GM18873 (cell line): ENCODE results near the gene DCST1.

Experiments used
- ATAC-seq: cut with Tn5 transposase; IDR thresholded peaks from one replicate; pipeline ENCODE4 v1.9.1; 2021; ENCODE audit warnings: mild to moderate bottlenecking, moderate library complexity, moderate number of reproducible peaks; ENCODE audit not compliant: unreplicated experiment, low FRiP score

The DCST1 gene

DNA sequence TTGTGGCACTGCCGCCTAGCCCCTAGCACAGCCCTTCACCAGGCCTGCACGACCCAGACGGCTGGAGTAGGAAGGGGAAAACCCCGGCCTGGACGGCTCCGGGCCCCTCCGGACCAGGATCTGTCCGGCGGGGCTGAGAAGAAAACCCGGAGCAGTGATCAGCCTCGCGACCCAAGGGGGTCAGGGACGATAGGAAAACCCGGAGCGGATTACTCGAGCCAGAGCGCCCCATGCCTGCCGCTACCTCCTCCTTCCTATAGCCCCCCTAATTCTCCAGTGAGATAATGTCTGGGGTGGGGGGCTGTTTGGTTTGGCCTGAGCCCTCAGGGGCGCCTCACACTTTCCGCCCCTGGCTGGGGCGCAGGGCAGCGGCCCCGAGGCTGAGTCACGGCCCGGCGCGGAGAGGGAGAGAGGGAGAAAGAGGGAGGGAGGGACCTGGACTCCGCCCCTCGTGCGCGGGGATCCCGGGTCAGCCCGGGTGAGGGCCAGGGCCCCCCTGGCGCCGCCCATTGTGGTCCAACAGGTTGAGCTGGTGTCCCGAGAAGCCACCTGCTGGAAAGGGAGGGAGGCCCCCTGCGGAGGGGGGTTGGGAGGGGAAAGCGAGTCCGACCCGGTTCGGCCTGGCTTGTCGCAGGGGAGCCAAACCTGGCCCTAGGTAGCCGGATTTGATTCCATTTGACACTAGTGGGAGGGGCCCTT lies 32.7 kb upstream of the DCST1 start:
- ATAC-seq, result peak; percentile 31

DNA sequence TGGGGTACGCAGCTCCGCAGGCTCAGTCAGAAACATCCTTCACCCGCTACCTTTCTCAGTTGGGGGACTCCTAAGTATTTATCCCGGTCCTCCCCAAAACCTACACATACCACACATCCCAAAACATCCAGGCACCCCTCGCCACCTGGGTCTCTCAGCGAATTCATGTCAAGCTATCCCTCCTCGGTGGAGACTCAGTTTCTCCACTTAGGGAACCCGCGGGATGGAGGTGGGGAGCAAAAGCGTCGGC lies 32.3 kb upstream of the DCST1 start:
- no peak for ATAC-seq

DNA sequence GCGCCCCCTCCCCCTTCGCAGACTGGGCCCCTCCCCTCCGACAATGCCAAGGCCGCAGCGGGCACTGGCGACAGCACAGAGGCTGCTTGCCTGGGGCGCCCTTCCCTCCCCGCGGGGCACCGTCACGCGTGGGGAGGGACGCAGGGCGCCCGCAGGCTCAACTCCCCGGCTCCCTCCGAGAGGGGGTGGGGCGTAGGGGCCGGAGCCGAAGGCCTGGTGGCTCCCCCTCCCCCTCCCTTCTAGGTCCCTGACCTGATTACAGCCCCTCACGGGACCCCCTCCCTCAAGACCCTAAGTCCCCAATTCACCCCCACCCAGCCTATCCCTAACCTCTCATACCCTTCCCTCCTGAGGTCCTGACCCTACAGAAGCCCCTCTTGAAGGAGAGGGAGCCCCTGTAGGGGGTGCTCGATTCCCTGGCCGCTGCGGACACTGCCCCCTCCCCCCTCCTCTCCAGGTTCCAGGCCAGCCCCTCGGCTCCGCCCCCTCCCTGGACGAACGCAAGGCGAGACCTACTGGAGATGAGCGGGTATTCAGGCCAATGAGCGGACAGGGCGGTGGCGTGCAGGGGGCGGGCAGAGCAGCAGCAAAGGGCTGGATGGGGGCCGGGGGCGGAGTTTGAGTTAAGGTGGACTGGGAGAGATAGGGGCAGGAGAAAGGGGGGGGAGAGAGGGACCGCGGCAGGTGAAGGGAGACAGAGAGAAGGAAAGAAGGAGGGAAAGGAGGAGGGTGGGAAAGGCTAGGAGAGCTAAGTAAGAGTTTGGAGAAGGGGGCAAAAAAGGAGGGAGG lies 31.8 kb upstream of the DCST1 start:
- ATAC-seq, result peak; percentile 50

DNA sequence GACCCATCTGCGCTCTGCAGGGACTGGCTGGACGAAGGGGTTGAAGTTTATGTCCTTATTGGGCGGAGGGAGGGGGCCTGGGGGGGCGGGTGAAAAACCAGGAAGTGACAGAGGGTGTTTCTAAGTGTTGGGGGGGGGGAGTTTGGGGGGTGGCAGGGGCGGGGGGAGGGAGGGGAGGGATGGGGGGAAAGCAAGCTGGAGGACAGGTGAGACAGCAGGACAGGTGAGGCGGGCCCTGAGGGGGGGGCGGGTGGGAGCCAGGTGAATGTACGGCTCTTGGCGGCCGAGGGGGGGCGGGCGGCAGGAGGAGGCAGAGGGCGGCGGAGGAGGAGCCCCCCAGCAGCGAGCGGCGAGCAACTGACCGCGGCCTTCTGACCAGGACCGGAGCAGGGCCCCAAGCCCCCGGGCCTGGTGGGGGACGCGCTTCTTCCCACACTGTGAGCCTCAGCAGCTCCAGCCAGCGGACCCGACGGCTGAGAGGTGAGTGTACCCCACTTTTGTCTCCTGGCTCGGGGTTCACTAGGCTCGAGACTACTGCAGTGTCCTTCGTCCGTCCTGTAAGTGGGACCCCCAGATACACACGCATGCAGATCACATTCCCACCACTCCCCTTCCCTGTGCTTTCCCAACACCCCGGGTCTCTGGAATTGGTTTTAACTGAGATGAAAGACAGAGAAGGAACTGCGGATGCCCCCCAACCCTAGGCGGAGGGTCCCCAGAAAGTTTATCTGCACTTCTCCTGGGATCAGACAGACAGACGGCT lies 31.0 kb upstream of the DCST1 start, which contains the start of gene ZBTB7B:
TSS of gene ZBTB7B (plus strand) at position 339 of the 763 bp plus-strand sequence. CDS start 11,859 bp downstream, outside the sequence.
- no peak for ATAC-seq

DNA sequence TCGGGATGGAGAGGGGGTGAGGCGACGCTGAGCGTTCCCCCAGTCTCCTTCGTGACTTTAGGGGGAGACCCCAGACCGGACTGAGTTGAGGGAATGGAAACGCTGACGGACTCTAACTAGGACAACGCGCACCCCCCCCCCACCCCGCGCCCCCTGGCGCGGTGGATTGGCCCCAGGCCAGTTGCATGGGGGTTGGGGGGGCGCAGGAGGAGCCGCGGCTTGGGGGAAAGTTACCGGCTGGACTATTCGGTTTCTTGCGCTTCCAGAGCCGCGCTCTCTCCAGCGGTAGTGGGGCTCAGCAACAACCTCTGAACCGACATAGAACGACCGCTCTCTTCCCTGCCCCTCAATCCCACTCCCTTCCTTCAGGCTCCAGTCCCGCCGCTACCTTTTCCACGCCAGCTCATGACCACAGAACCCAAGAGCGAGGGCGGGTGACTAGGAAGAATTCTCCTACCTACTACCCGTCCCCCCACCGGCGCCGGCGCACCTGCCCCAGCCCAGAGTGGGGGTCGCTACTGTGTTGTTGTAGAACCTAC lies 30.3 kb upstream of the DCST1 start:
- no peak for ATAC-seq

DNA sequence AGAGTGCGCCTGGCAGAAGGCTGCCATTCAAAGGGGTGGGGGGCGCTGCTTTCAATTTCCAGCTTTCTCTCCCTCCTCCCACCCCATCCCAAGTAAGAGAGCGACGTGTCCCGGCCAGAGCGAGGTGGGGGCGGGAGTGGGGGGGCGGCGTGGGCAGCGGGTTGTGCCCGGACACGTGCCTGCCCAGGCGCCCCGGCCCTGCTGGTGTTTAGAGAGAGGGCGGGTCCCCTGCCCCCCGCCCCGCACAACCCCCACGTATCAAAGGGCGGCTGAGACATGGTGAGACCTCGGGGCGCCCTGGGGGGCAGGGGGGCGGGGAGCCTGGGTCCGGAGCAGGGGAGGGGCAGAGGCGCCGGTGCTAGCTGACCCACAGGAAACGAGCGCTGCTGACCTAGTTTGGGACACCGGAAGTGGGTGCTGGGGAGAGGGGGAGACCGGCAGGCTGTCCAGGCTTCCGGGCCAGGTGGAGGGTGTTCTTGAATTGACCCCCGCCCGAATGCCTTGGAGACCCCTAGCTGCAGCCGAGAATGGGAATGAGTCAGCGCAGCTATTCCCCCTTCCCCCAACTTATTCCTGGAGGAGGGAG lies 29.8 kb upstream of the DCST1 start:
- no peak for ATAC-seq

DNA sequence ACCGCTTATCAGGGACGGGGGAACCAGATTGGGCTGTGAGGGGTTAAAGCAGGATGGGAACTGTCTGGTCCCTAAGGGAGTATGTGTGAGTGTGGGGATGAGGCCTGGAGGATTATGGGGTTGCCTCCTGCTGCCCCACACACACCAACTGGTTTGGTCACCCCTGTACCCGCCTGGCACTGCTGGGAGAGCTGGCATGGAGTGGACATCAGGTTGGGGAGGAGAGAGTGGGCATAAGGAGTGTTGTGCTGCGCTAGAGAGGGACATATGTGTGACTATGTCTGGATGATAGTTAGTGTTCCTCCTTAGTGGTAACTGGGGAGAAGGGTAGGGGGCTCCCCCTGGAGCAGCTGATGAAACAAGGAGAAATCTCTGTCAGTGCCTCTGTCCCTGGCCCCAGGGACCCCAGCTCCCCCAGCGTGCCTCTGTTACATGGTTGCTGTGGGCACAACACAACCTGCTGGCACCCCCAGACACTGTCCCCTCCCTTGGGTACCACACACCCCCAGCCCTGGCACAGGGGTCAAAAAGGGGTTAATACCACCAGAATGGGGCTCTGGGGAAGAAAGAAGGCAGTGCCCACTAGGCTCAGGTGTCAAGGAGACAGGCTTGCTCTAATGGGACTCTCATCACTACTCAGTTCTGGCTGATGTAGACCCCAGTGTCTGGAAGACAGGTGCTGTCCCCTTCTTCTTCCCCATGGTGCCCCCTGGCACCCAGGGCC lies 29.1 kb upstream of the DCST1 start:
- ATAC-seq, result no peak

DNA sequence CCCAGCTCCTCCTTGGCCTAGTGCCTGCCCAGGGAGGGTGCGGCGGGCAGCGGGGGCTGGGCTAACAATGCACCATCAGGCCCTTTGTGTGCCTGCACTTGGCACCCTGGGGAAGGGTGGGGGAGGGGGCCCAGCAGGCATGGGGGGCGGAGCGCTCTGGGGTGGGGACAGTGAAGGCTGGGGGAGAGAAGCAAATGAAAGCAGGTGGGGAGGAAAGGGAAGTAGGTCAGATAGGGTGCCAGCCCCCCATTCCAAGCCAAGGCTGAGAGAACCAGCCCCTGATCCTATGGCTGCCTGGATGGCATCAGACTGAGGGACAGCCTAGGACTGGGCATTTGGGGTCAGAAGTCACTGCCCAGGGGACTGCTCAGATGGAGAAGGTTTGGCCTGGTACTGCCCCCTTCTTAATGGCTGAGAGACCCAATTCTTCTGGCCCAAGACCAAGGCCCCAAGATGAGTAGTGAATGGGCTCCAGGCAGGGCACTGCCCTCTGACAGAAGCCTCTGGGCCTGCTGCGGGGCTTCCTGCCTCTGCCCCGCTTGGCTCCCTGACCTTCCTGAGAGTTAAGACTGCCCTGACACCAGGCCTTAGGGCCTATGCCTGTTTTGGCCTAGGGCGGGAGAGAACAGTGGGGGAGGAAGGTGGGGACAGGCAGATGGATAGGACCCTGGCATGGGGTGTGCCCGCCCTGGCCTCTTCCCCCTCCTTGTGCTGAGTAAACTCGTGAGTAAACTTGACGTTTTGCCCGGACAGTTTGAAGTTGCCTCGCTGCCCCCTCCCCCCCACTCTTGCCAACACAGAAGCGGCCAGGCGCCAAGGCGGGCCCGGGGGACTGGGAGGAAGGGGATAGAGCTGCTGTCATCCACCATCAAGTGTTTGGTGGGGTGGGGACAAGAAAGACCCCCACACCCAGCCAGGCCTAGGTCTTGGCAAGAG lies 28.3 kb upstream of the DCST1 start:
- no peak for ATAC-seq

DNA sequence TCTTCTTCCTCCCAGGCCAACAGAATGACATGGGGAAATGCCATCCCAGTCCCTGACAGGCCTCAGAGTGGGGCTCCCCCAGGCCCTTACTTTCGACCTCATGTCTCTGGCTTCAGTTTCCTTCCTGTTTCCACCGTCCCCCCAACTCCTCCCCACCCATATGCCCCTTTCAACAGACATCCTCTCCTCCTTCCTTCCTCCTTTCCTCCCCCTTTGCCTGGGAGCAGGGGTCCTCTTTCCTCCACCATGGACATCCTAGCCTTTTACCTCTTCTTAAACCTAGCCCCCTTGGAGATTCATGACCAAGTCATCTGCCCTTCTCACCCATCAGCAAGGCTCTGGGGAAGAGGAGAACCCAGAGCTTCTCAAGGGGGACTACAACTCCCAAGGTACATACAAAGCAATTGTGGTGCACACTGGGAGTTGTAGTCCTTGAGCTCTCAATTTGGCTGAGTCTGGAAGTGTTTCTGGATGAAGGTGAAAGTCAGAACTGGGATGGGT lies 27.0 kb upstream of the DCST1 start:
- ATAC-seq, result no peak

DNA sequence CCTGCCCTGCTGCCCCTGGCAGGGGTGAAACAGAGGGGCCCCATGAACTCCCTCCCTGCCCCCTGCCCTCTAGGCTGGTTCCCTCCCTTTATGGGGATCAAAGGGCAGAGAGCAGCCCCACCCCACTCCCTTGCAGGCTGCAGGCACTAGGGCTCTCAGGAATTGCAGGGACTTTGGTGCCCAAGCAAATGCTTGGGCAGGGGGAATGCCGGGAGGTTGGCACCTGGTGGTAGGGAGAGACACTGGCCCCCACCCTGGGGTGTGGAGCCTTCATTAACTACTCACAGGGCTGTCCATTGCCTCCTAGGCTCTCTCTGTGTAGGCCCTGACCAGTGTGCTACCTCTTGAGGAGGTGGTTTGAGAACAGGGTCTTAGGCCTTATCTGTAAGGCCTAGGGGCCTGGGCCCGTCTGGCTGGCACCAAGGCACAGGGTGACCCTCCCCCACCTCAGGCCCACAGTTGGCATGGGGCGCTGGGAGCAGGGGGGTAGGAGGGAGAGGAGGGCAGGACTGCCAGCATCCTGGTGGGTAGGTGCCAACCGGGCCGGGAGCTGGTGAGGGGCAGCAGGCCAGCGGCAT lies 26.3 kb upstream of the DCST1 start:
- ATAC-seq, result no peak

DNA sequence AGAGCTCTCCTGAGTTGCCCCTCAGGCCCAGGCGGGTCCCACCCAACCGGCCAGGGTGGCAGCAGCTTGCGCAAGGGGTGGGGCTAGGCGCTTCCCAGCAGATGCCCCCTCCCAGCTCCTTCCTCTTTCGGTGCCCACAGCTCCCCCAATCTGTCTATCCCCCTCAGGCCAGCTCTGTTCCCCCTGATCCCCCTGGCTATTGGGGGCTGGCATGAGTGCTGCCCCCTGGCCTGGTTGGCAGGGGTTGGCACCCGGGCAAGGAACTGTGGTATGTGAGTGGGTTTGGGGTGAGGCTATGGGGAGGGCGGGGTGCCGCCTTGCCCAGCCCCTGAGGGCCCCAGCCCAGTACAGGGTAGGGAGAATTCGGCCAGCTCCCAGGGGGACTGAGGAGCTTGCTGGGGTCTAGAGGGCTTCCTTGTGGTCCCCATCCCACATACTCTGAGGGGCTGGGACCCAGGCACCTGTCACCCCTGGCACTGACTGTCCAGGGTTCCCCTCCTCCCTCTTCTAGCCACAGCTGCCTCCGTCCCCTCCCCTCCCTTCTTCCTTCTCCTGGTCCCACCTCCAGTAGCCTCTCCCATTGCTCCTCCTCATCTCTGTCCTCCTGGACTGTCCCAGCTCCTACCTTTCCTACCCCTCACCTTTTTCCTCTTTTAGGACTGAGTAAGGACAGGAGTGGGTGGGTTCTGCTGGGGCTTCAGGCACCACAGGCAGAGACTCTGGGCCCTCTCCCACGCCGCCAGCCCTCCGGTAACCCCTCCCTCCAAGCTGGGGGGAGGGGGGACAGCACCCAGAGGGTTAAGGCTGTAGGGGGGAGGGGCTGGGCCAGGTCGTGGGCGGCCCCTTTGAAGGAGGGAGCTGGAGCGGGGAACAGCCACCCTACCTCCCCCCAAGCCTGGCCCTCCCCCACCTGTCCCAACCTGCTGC lies 25.3 kb upstream of the DCST1 start:
- no peak for ATAC-seq

DNA sequence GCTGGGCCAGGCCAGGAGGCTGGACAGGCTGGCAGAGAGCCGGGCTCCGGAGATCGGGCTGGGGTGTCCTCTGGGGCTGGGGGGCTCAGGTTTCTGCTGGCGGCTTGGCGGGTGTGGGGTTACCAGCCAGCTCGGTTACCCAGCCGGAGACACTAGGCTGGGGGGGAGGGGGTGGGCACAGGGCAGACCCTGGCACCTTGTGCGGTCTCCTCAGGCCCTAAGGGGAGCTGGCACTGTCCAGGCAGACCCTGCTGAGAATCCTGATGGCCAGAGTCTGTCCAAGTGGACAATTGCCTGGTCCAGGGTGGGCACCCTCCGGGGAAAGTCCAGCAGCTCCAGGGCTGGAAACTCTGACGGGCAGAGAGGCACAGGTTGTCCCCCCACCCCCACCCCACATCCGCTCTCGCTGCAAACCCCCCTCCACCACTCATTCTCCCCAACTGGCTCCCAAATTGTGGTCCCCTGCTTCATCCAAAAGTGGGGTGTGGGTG lies 24.4 kb upstream of the DCST1 start:
- no peak for ATAC-seq

DNA sequence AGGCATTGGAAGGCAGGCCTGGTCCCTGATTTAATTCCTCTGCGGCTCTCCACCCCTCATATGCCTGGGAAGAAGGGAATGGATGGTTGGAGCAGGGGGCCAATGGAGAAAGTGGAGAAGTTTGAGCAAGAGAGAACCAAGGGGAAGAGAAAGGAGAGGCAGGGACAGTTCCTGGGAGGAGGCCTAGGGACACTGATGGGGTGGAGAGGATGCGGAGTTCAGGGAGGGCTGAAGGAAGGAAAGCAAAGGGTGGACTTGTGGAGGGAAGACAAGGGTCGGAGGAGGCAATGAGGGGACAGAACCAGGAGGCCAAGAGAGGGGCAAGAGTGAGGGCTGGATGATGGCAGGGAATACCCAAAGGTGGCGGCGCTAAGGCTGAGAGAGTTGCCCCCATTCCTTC lies 23.9 kb upstream of the DCST1 start:
- no peak for ATAC-seq

DNA sequence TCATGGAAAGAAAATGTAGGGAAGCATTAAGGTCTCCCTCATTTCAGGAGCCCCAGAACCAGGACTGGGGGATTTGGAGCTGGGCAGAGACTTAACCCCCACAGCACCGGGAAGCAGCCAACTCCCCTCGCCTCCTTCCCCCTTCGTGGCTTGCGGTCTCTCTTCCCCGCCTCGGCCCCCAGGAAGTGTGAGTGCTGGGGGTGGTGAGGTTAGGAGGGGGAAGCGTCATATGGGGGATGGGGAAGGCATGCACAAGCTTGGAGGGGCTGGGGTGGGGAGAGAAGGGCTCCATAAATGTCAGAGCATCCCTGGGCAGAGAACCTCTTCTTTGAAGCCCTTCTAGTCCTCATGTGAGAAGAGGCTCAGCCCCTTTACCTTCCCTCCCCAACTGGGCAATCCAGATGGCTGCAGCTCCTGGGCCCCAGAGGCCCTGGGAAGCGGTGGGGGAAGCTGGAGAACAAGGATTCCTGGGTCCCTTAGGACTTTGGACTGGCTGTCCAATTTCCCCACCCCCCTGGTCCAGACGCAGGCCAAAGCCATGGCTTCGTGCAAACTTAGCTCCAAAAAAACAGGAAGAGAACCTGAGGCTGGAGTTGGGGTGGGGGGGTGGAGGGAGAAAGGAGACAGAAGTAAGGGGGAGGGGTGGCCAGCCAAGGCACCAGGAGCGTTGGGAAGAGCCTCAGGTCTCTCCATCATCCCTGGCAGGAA lies 23.3 kb upstream of the DCST1 start:
- no peak for ATAC-seq

DNA sequence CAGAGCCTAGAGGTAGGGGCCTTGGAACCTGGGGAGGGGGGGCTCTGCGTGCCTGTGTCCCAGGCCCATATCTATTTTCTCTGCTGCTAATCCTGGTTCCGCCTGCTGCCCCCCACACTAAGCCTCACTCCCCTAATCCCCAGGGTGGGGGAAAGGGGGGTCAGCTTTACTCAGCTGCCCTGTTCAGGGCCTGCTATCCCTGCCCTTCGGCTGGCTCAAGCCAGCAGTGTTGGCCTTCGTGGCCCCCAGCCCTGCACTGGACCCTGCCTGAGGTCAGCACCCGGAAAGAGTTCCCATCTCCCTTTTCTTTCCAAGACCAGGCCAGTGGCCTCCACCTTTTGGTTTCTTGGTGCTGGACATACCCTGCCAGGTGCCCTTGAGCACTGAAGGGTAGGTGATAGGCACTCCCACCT lies 22.6 kb upstream of the DCST1 start:
- ATAC-seq, result no peak

DNA sequence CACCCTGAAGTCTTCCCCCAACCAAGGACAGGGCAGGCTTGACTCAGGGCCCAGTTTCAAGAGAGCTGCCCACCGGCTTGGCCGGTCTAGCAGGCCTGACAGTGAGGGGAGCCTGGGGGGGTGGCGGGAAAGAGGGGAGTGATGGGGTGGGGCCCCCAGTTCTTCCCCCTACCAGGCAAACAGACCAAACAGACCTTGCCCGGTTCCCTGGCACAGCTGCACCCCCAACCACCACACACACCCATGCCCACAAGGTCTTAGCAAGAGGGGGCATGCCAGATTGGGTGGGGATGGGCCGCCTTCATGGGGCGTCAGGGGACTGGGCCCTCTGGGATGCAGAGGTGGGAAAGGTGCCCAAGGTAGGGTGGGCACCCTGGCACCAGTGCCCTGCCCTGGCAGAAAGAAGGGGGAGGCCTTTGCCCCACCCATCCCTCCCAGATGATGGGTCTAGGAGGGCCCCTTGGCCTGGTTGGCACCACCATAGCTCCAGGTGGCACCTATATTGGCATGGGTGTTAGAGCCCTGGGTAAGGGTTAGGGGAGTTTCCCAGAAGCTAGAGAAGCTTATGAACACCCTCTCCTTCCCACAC lies 22.1 kb upstream of the DCST1 start:
- no peak for ATAC-seq
